ENCODE measurements around the gene HNRNPA0.
"Not testable (repeated sequence)": the region's sequence is repeated elsewhere in the genome, so short reads cannot be mapped to it uniquely, and the experiment has no call there.

Gene HNRNPA0

DNA sequence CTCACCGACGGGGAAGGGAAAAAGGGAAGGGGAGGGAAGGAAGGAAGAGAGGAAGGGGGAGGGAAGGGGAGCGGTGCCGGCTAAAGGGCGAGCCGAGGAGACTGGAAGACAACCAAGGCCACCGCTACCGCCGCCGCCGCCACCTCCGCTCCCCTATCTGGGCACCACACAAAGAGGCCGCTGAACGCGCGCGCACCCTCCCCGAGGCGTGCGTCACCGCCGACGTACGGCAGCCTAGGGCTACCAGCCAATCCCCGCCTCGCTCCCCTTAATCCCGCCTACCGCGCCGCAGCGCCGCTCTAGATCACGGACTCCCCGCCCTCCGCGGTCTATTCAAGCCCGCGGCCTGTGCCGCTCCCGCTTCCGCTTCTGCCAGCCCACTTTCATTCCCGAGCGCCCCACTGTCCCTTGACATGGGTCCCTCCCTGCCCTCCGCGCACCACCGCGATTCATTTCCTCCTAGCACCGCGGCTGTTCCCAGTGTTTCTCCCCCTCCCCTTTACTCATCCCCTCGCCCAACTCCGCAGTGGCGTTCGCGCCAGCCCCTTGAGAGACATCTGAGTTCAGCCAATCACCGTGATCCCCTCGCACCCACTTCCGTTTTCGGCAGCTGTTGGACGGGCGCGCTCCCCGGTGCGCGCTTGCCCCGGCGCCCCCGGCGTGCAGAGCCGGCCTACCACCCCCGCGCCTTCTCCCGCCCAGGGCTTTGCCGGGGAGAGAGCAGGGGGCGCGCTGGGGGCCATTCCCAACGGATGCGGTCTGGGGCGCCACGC is at the start of gene HNRNPA0:
Gene HNRNPA0 (minus strand): TSS at position 176 of the 773 bp plus-strand sequence. CDS start 297 bp downstream, outside the sequence.
- peak; percentile 98 for DNase-seq

DNA sequence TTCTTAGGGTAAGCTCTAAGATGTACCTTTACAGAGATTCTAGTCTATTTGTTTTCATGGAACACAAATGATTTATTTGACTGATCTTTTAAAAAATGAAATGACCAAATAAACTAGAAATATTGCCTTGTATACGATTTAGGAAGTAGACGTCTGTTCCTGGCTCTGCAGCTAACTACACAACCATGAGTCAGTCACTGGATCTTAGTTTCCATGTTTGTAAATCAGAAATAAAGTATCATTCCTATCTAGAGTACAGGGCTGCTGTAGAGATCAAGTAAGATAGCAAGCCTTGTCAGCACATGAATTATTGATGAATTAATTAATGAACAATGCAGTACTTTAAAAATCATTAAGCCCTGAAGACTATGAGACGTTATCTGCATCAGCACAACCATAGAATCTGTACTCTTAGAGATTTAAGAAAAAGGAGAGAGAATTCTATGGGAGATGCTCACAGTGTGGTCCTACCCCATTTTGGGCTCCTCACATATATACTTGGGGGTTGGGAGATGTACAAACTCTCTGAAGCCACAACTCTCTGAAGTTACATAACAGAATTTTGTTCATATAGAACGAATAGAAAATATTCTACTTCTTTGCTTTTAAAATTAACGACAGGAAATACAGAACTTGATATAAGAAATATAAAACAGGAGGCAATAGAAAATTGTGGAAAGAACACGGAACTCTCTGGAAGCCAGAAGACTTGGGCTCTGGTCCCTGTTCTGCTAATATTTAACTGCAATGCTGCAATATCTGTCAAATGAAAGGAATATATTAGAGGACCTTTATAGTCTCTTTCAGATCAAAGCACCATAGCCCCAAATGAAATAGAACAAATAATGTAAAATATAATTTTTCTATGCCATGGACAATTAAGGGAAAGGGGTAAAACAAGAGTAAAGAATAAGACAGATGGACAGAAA is 48.4 kb upstream of the HNRNPA0 start:
- DNase-seq: no peak

DNA sequence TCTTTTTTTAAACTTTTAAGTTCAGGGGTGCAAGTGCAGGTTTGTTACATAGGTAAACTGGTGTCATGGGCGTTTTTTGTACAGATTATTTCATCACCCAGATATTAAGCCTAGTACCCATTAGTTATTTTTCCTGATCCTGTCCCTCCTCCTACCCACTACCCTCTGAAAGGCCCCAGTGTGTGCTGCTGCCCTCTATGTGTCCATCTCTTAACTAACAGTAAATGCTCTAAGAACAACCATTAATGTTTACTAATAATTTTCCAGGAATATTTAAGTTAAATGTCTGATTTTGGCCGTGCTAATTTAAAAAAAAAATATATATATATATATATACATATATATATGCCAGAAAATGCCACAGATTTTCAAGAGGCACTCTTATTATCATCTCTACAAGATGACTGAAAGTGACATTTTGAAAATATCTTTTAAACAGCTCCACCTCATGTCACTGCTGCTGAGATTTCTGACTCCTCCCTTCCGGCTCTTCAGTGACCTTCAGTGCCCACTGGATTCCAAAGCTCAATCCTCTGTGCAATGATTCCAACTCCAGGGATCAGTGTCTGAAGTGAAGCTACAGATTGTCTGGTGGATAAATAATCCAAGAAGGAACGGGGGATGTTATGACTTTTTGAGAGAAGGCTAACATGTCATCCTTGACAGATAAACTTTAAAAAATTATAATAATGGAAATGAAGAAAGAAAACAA is 46.7 kb upstream of the HNRNPA0 start:
- DNase-seq: no peak

- no peak for DNase-seq
Observed at GRCh38 chr5:137796279-137796678, 42.1 kb upstream of the HNRNPA0 start.

DNA sequence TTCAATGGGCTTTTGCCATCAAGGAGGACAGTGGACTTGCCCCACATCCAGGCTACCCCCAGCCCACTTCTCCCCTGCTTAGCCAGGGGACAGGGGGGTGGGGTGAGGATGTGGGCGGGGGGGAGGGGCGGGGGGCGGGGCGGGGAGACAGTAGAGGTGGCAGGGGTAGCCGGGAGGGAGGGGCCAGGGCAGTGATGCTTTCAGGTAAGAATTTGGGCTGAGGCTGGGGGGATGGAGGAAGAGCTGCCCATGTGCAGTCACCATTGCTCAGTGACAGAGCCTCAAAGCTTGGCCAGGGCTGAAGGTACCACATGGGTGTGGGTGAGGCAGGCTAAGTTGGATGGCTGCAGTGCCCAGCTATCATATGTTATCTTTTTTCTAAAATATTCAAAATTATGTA is 40.7 kb upstream of the HNRNPA0 start:
- DNase-seq: no peak

DNA sequence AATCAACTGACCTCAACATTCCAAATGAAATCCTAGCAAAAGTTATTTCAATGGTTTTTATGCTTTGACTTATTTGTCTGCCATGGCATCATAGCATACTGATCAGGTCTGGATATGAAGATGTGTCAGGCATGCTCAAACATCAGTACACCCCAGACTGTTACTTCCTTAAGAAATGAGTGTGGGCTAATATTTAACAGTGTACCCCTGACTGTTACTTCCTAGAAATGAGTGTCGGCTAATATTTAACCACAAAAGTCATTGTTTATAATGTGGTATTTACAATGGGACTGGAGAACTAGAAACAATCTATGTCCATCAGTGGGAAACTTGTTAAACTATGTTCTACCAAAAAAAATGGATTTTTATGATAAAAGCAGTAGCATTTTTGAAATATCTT is 38.1 kb upstream of the HNRNPA0 start:
- DNase-seq: no peak

DNA sequence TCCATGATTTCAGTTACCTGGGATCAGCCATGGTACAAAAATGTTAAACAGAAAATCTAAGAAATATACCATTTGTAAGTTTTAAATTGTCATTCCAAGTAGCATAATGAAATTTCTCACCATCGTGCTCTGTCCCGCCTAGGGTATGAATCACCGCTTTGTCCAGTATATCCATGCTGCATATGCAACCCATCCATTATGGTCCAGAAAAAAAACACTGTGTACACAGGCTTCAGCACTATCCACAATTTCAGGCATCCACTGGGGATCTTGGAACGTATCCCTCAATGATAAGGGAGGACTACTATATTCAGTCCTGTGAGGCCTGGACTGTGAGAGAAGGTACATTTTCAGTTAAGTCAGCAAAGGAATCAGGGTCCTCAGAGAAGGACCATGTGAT is 37.6 kb upstream of the HNRNPA0 start:
- DNase-seq: no peak

DNA sequence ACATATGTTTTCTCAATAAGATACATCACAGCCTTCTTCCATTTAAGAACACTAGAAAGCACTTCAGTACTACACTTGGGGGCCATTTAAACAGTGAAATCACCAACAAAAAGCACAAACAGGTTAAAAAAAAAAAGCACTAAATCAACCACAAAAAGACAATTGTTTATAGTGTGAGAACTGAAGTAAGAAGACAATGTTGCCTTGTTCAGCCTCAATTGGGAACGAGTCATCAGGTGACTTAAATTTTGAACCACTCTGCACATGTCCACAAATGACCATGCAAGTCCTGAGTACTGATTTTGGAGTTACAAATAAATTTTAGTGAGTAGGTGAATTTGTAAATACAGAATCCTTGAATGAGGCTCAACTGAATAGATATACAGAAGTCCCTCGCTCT is 37.2 kb upstream of the HNRNPA0 start:
- no peak for DNase-seq

- DNase-seq: not testable (repeated sequence)
Observed at GRCh38 chr5:137788560-137788959, 34.4 kb upstream of the HNRNPA0 start.

DNA sequence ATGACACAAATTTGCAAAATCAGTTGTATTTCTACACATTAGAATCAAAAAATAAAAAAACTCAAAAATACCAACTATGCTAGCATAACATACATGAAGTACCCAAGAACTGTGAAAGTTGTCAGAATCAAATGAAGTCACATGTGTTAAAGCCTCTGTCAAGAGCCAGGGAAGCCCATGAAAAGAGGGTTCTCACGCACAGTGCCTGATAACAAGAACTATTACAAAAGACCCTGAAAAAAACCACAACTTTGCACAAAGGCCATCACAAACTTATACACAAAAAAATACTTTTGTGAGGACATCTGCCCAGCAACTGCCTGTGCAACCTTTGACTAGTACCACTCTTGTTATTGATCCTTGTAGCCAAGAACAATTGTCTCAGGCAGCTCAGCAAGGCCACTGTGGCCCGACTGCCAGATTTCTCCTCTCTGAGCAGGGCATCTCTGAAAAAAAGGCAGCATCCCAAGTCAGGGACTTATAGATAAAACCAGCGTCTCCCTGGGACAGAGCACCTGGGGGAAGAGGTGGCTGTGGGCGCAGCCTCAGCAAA is 28.9 kb upstream of the HNRNPA0 start:
- no peak for DNase-seq

DNA sequence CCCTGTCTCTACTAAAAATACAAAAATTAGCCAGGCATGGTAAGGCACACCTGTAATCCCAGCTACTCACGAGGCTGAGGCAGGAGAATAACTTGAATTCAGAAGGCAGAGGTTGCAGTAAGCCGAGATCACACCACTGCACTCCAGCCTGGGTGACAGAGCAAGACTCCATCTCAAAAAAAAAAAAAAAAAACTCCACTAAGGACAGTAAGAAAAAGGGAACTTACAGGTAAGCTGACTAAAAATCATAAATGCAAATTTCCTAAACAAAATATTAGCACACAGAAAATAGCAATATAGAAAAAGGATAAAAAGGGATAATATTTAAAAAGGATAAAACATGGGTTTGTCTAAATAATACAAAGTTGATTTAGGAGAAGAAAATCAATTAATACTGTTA is 27.9 kb upstream of the HNRNPA0 start:
- no peak for DNase-seq

DNA sequence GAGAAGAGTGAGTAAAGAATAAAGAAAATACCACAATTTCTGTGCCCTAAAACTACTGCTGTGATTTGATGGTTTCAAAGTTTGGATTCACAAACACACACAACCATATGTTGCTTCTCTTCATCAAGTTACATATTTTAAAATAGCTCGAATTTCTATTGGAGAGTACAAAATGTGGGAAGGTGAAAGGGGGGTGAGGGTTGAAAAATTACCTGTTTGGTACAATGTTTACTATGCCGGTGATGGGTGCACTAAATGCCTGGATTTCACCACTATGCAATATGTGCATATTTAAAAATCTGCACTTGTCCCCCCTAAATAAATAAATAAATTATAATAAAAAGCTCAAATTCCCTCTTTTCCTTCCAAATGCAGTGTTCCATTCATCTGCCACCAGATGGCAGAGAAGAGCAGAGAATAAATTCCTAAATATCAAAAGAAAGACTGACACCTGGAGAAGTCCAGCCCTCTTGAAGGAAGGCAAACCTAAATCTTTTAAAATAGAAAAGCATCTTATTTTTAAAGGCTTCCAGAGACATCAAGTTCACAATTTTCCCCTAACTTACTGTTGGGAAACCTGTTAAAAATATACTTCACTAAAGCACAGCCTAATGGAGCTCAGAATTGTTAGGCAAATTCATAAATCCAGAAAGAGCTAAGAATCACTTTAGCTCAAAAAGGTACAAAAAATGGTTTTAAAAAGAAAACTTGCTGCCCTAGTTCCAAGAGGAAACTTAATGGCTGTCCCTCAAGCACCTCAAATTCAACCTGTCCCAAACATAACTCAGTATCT is 24.8 kb upstream of the HNRNPA0 start:
- peak; percentile 48 for DNase-seq

DNA sequence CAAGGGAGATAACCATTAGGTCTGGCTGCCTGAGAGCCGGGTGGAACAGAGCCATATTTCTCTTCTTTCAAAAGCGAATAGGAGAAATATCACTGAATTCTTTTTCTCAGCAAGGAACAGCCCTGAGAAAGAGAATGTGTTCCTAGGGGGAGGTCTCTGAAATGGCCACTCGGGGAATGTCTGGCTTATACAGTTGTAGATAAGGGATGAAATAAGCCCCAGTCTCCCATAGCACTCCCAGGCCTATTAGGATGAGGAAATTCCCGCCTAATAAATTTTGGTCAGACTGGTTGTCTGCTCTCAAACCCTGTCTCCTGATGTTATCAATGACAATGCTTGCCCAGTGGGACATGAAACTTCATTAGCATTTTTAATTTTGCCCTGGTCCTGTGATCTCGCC is 13.8 kb upstream of the HNRNPA0 start:
- not testable (repeated sequence) for DNase-seq

- DNase-seq: no peak
Observed at GRCh38 chr5:137761566-137761965, 7.4 kb upstream of the HNRNPA0 start.

DNA sequence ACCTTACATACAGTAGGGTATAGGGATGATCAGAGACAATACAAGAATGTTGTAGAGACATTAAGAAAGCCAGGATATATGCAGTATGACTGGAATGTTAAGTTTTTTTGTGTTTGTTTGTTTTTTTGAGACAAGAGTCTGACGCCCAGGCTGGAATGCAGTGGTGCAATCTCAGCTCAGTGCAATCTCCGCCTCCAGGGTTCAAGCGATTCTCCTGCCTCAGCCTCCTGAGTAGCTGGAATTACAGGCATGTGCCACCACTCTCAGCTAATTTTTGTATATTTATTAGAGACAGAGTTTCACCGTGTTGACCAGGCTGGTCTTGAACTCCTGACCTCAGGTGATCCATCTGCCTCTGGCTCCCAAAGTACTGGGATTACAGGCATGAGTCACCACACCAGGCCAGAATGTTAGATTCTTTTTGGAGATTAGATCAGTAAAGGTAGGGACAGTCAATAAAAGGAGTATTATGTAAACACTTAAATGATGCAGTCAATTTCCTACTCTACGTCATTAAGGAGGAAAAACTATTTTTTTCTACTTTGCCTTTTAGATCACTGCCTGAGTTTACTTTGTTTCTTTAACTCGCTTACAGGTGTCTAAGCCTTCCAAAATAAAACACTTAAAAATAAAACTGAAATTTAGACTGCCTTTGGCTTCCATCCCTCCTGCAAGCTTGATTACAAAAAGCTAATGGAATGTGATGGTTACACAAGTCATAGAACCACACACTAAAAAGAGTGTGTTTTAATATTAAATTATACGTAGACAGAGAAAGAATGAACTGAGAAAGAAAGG is 6.8 kb upstream of the HNRNPA0 start:
- DNase-seq: no peak

DNA sequence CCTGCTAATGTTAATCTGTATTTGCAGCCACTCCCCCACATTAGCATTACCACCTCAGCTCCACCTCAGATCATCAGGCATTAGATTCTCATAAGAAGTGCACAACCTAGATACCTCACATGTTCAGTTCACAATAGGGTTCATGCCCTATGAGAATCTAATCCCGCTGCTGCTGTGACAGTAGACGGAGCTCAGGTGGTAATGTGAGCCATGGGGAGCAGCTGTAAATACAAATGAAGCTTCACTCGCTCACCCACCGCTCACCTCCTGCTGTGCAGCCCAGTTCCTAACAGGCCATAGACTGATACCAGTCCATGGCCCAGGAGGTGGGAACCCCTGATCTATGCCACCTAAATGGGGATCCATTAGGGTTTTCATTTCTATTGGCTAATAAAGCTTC is 6.1 kb upstream of the HNRNPA0 start:
- no peak for DNase-seq

DNA sequence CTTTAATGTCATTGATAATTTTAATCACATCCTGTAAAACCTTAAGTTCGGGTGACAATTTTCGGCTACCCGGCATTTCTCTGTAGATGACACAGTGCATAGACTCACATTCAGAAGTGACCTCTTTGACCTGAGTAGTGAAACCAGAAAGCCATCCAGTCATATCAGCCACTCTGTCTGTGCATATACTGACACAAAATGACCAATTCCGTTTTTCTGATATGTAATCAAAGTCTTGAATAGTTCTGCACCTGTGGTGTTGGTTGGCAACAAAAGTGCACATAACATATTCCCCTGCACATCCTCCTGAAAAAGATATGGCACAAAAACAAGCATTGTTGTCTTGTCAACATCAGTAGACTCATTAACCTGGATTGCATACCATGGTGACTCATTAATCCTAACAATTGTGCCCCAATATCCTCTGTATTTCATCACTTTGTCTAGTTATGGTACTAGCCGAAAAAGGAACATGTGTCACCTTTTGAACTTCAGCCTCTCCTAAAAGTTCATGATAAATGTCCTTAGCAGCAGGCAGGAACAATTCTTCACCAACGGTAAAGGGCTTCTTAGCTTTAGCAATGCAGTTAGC is 4.6 kb upstream of the HNRNPA0 start:
- DNase-seq: no peak

GRCh38 chr5:137758121-137758520 is 4.0 kb upstream of the HNRNPA0 start:
- no peak for DNase-seq

- no peak for DNase-seq
Observed at GRCh38 chr5:137757634-137758033, 3.5 kb upstream of the HNRNPA0 start.

DNA sequence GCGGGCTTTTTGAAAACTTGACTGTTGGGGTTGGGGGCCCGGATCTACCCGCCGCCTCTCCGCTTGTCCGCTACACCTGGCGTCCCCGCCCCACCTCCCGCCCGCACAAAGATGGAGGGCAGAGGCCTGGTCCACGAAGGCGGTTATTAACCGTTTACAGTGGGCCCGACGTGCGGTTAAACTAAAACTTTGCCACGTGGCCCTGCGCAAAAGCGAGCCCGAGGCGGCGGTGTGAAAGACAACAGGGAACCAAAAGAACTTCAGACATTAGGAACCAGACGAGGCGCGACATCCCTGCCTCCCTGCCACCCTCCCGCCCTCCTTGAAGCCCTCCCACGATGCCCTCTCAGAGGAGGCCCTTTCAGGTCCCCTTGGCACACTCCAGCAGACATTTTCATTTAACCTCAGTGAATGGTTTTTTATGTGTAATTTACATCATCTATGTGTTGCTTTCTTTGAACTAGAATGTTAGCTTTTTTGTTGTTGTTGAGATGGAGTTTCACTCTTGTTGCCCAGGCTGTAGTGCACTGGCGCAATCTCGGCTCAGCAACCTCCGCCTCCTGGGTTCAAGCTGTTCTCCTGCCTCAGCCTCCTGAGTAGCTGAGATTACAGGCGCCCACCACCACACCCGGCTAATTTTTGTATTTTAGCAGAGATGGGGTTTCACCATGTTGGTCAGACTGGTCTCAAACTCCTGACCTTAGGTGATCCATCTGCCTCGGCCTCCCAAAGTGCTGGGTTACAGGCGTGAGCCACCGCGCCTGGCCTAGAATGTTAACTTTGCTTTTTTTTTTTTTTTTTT is 999 bp upstream of the HNRNPA0 start:
- DNase-seq: no peak

Measured in fibroblast of skin of right biceps (primary cell).